Measurements from ENCODE around the gene APBB1IP.

- no peak for TF ChIP-seq CTCF (IDR thresholded peaks at IDR 0.05)
- TF ChIP-seq POLR2A (IDR thresholded peaks at IDR 0.05) = no peak
Observed at GRCh38 chr10:26417136-26417535, 21.0 kb upstream of the APBB1IP start.
